ENCODE measurements around the gene DPP10.

DNA sequence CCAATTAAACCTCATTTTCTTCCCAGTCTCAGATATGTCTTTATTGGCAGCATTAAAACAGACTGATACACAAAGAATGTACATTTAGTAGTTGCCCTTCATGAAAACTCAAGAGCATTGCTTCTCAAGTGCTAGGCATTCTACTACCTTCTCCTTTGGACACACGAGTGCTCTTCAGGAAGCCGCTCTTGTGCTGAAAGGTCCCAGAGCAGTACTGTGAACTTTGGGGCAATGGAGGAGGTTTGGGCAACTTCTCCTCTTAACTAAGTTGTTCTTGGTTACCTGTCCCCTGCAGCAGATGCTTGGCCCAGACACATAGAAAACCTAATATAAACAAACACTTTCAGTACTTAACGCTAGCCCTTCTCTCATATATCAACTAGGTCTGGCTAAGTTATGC lies 362.8 kb downstream of the DPP10 start:
- TF ChIP-seq, protein P1, sequence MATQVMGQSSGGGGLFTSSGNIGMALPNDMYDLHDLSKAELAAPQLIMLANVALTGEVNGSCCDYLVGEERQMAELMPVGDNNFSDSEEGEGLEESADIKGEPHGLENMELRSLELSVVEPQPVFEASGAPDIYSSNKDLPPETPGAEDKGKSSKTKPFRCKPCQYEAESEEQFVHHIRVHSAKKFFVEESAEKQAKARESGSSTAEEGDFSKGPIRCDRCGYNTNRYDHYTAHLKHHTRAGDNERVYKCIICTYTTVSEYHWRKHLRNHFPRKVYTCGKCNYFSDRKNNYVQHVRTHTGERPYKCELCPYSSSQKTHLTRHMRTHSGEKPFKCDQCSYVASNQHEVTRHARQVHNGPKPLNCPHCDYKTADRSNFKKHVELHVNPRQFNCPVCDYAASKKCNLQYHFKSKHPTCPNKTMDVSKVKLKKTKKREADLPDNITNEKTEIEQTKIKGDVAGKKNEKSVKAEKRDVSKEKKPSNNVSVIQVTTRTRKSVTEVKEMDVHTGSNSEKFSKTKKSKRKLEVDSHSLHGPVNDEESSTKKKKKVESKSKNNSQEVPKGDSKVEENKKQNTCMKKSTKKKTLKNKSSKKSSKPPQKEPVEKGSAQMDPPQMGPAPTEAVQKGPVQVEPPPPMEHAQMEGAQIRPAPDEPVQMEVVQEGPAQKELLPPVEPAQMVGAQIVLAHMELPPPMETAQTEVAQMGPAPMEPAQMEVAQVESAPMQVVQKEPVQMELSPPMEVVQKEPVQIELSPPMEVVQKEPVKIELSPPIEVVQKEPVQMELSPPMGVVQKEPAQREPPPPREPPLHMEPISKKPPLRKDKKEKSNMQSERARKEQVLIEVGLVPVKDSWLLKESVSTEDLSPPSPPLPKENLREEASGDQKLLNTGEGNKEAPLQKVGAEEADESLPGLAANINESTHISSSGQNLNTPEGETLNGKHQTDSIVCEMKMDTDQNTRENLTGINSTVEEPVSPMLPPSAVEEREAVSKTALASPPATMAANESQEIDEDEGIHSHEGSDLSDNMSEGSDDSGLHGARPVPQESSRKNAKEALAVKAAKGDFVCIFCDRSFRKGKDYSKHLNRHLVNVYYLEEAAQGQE (IDR thresholded peaks at IDR 0.05; ENCODE audit: insufficient read depth in 1 of 2, low read depth in 2 of 2, low read length in 1 of 2): no peak
- TF ChIP-seq, protein P2, sequence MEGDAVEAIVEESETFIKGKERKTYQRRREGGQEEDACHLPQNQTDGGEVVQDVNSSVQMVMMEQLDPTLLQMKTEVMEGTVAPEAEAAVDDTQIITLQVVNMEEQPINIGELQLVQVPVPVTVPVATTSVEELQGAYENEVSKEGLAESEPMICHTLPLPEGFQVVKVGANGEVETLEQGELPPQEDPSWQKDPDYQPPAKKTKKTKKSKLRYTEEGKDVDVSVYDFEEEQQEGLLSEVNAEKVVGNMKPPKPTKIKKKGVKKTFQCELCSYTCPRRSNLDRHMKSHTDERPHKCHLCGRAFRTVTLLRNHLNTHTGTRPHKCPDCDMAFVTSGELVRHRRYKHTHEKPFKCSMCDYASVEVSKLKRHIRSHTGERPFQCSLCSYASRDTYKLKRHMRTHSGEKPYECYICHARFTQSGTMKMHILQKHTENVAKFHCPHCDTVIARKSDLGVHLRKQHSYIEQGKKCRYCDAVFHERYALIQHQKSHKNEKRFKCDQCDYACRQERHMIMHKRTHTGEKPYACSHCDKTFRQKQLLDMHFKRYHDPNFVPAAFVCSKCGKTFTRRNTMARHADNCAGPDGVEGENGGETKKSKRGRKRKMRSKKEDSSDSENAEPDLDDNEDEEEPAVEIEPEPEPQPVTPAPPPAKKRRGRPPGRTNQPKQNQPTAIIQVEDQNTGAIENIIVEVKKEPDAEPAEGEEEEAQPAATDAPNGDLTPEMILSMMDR (IDR thresholded peaks at IDR 0.05): no peak
